ENCODE data around the gene KLF3. TPM values are rescaled to one million over a fixed set of nuclear protein-coding genes. Genes with fewer than 3 reads are reported as not detected.

The KLF3 gene
- total and polyA plus RNA-seq, 2 of the 8 experiments (the other 6 are each of a cell fraction or from before 2014, with no cell fraction given), result 8.0 to 14.9 TPM

- Histone ChIP-seq H4K5ac (ENCODE audit: insufficient read length, low read depth, low read length) (no peak overlapping the region), H4K8ac (ENCODE audit: extremely low read depth, insufficient read depth, low read length) (no peak overlapping the region; the same call in 1 of the 2 replicates), H3K23ac (ENCODE audit: insufficient read length) (no peak overlapping the region), H3K4me2 (ENCODE audit: insufficient read depth in 1 of 2, low read depth in 2 of 2, low read length in 2 of 2) (no peak overlapping the region), H2BK5ac (ENCODE audit: low read depth, low read length) (no peak overlapping the region), H3K9me3 (ENCODE audit: insufficient read depth in 2 of 2, low read depth in 1 of 2, low read length in 1 of 2) (no peaks in the 10 kb centered on the region), H2BK20ac (ENCODE audit: low read length) (no peak overlapping the region), H2BK12ac (ENCODE audit: low read depth, low read length) (no peak overlapping the region), H3K23me2 (ENCODE audit: low read depth, low read length) (no peaks in the 10 kb centered on the region), H2AFZ (ENCODE audit: low read length) (no peak overlapping the region), H2AK5ac (ENCODE audit: low read depth, low read length) (no peak overlapping the region), H2BK120ac (replicated peaks; ENCODE audit: low read depth, low read length) (no peak overlapping the region), H3K4me1 (replicated peaks in 1 of 4; ENCODE audit: control insufficient read depth in 3 of 4, insufficient read depth in 4 of 4, low read length in 3 of 4) (no peaks in the 10 kb centered on the region), H4K91ac (replicated peaks; ENCODE audit: insufficient read length, low read length) (no peak overlapping the region), H3K14ac (ENCODE audit: insufficient read length) (no peak overlapping the region), H3K79me1 (ENCODE audit: low read depth, low read length) (no peaks in the 10 kb centered on the region), H3K27me3 (replicated peaks in 1 of 4; ENCODE audit: control insufficient read depth in 3 of 4, extremely low read depth in 1 of 4, insufficient read depth in 3 of 4, low read length in 3 of 4) (no peaks in the 10 kb centered on the region), H3K9ac (replicated peaks in 1 of 4; ENCODE audit: extremely low read depth in 1 of 4, low read depth in 3 of 4, low read length in 3 of 4) (no peak overlapping the region), H3K56ac (replicated peaks; ENCODE audit: insufficient read length, low read depth, low read length) (no peak overlapping the region), H3K36me3 (ENCODE audit: control insufficient read depth in 2 of 4, insufficient read depth in 4 of 4, low read length in 3 of 4) (no peaks in the 10 kb centered on the region), H3K79me2 (ENCODE audit: control insufficient read depth in 1 of 2, insufficient read depth in 2 of 2, low read length in 2 of 2) (no peaks in the 10 kb centered on the region), H3K4me3 (ENCODE audit: extremely low read depth in 1 of 4, insufficient read depth in 2 of 4, low read depth in 3 of 4, low read length in 4 of 4) (no peak overlapping the region), H3K4ac (replicated peaks; ENCODE audit: insufficient read length, low read depth, low read length) (no peak overlapping the region), H3K27ac (ENCODE audit: low read depth, low read length) (no peak overlapping the region), H2BK15ac (ENCODE audit: low read length) (no peak overlapping the region), H4K20me1 (replicated peaks in 1 of 2; ENCODE audit: control insufficient read depth in 1 of 2, insufficient read depth in 2 of 2, low read length in 2 of 2) (no peaks in the 10 kb centered on the region), H3K18ac (ENCODE audit: extremely low read depth, low read length) (no peak overlapping the region)
- TF ChIP-seq GABPA (IDR thresholded peaks at IDR 0.05; ENCODE audit: borderline replicate concordance, insufficient read depth, low read length) (no peak), HDAC6 (IDR thresholded peaks at IDR 0.05; ENCODE audit: low read depth, low read length) (no peak), SRF (IDR thresholded peaks at IDR 0.05; ENCODE audit: low read depth, low read length) (no peak), POLR2AphosphoS5 (IDR thresholded peaks at IDR 0.05; ENCODE audit: low read depth, low read length) (no peak)
- TF ChIP-seq, protein P1, sequence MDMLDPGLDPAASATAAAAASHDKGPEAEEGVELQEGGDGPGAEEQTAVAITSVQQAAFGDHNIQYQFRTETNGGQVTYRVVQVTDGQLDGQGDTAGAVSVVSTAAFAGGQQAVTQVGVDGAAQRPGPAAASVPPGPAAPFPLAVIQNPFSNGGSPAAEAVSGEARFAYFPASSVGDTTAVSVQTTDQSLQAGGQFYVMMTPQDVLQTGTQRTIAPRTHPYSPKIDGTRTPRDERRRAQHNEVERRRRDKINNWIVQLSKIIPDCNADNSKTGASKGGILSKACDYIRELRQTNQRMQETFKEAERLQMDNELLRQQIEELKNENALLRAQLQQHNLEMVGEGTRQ (IDR thresholded peaks at IDR 0.05; ENCODE audit: low read length), result no peak
- POLR2A ChIA-PET (ENCODE audit: partially characterized antibody), result no interaction called here
- 93% methylated on average over 3 of the region's 3 CpGs; no CpG with 5 or more reads in 1 of the 2 experiments for WGBS, 2 experiments (ENCODE audit: extremely low coverage in 1 of 2, insufficient coverage in 1 of 2, insufficient read length in 1 of 2, insufficient replicate concordance in 2 of 2, low coverage in 1 of 2, low lambda C conversion rate in 2 of 2, missing lambda C conversion rate in 1 of 2)
- DNase-seq (ENCODE audit: low read depth in 1 of 2, low spot score in 2 of 2), result no peak
- CTCF ChIA-PET (ENCODE audit: partially characterized antibody), result interaction anchor here (1.5 kb wide), 1 partner anchor 9 kb away, joined by 5 read pairs; no protein-coding TSS in a partner anchor
- no peak for FAIRE-seq
These were observed 24.8 kb upstream of the KLF3 start for GRCh38 chr4:38639242-38639641.
